ENCODE data around the gene DENND1B. TPM values are rescaled to one million over a fixed set of nuclear protein-coding genes. Genes with fewer than 3 reads are reported as not detected.
"Not testable (repeated sequence)": the region's sequence is repeated elsewhere in the genome, so short reads cannot be mapped to it uniquely, and the experiment has no call there.

The DENND1B gene
- polyA plus RNA-seq, 1 donor (not counting 4 experiments of a cell fraction or from before 2014, with no cell fraction given), result 7.6 TPM

GRCh38 chr1:197763307-197763706 lies 12.0 kb downstream of the DENND1B start:
- Histone ChIP-seq H3K79me2 (ENCODE audit: control insufficient read depth, insufficient read depth, low read length) (peaks cover 2% of the 10 kb centered on the region), H4K20me1 (ENCODE audit: control insufficient read depth, extremely low read depth, insufficient read depth, low read length) (no peaks in the 10 kb centered on the region), H3K9me1 (ENCODE audit: control insufficient read depth, extremely low read depth, insufficient read depth, low read length) (no peaks in the 10 kb centered on the region), H3K4me3 (ENCODE audit: control insufficient read depth in 2 of 3, extremely low read depth in 1 of 3, insufficient read depth in 2 of 3, low read depth in 1 of 3, low read length in 3 of 3) (no peak overlapping the region), H2AFZ (ENCODE audit: control insufficient read depth, low read length) (no peak overlapping the region), H3K27me3 (ENCODE audit: control insufficient read depth, extremely low read depth, insufficient read depth, low read length) (no peaks in the 10 kb centered on the region), H3K27ac (ENCODE audit: control insufficient read depth, insufficient read depth, low read length) (no peak overlapping the region), H3K4me1 (ENCODE audit: control insufficient read depth, extremely low read depth, insufficient read depth, low read length) (peaks cover 7% of the 10 kb centered on the region), H3K9me3 (ENCODE audit: control insufficient read depth, low read depth, low read length) (no peaks in the 10 kb centered on the region), H3K4me2 (ENCODE audit: control insufficient read depth, extremely low read depth, insufficient read depth, low read depth, low read length) (no peak overlapping the region), H3K36me3 (ENCODE audit: control insufficient read depth in 2 of 2, extremely low read depth in 1 of 2, insufficient read depth in 2 of 2, low read length in 2 of 2) (no peaks in the 10 kb centered on the region), H3K9ac (ENCODE audit: control insufficient read depth, extremely low read depth, insufficient read depth, low read length) (no peak overlapping the region)
- FAIRE-seq (no peak), DNase-seq (ENCODE audit: low read depth, low spot score) (no peak)
- dilution Hi-C loops (cut with MboI; ENCODE audit: extremely low pct_ligation_motif_present, low sequenced_read_pairs), result no loop called here
- TF ChIP-seq EZH2 (IDR thresholded peaks at IDR 0.05; ENCODE audit: low read length), result no peak
- TF ChIP-seq CTCF (optimal IDR thresholded peaks at IDR 0.05 in 1 of 3, IDR thresholded peaks at IDR 0.05 in 1 of 3, conservative IDR thresholded peaks at IDR 0.05 in 1 of 3; ENCODE audit: extremely low read depth in 1 of 3, insufficient read depth in 2 of 3, low read length in 3 of 3), result no peak

- Histone ChIP-seq H3K36me3 (ENCODE audit: control insufficient read depth in 2 of 2, extremely low read depth in 1 of 2, insufficient read depth in 2 of 2, low read length in 2 of 2) (no peaks in the 10 kb centered on the region), H3K4me3 (ENCODE audit: control insufficient read depth in 2 of 3, extremely low read depth in 1 of 3, insufficient read depth in 2 of 3, low read depth in 1 of 3, low read length in 3 of 3) (no peak overlapping the region), H3K9me3 (ENCODE audit: control insufficient read depth, low read depth, low read length) (no peaks in the 10 kb centered on the region), H4K20me1 (ENCODE audit: control insufficient read depth, extremely low read depth, insufficient read depth, low read length) (no peaks in the 10 kb centered on the region), H2AFZ (ENCODE audit: control insufficient read depth, low read length) (no peak overlapping the region), H3K9me1 (ENCODE audit: control insufficient read depth, extremely low read depth, insufficient read depth, low read length) (no peaks in the 10 kb centered on the region), H3K9ac (ENCODE audit: control insufficient read depth, extremely low read depth, insufficient read depth, low read length) (no peak overlapping the region), H3K4me2 (ENCODE audit: control insufficient read depth, extremely low read depth, insufficient read depth, low read depth, low read length) (no peak overlapping the region), H3K27me3 (ENCODE audit: control insufficient read depth, extremely low read depth, insufficient read depth, low read length) (no peaks in the 10 kb centered on the region), H3K79me2 (ENCODE audit: control insufficient read depth, insufficient read depth, low read length) (peaks cover 2% of the 10 kb centered on the region), H3K4me1 (ENCODE audit: control insufficient read depth, extremely low read depth, insufficient read depth, low read length) (peaks cover 7% of the 10 kb centered on the region), H3K27ac (ENCODE audit: control insufficient read depth, insufficient read depth, low read length) (no peak overlapping the region)
- DNase-seq (ENCODE audit: low read depth, low spot score) (no peak), FAIRE-seq (no peak)
- dilution Hi-C loops (cut with MboI; ENCODE audit: extremely low pct_ligation_motif_present, low sequenced_read_pairs), result no loop called here
- TF ChIP-seq EZH2 (IDR thresholded peaks at IDR 0.05; ENCODE audit: low read length), result no peak
- TF ChIP-seq CTCF (optimal IDR thresholded peaks at IDR 0.05 in 1 of 3, IDR thresholded peaks at IDR 0.05 in 1 of 3, conservative IDR thresholded peaks at IDR 0.05 in 1 of 3; ENCODE audit: extremely low read depth in 1 of 3, insufficient read depth in 2 of 3, low read length in 3 of 3), result no peak
Observed at GRCh38 chr1:197761654-197762053, 13.6 kb downstream of the DENND1B start.

DNA sequence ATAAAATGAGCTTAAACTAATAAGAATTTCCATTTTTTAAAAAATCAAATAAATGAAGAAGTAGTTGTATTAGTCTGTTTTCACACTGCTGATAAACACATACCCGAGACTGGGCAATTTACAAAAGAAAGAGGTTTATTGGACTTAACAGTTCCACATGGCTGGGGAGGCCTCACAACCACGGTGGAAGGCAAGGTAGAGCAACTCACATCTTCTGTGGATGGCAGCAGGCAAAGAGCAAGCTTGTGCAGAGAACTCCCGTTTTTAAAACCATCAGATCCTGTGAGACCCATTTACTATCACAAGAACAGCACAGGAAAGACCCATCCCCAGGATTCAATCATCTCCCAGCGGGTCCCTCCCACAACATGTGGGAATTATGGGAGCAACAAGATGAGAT lies 19.7 kb downstream of the DENND1B start:
- H3K9ac ChIP-seq (ENCODE audit: control insufficient read depth, extremely low read depth, insufficient read depth, low read length); DNase-seq (ENCODE audit: low read depth, low spot score); H2AFZ ChIP-seq (ENCODE audit: control insufficient read depth, low read length); H4K20me1 ChIP-seq (ENCODE audit: control insufficient read depth, extremely low read depth, insufficient read depth, low read length); H3K27ac ChIP-seq (ENCODE audit: control insufficient read depth, insufficient read depth, low read length); H3K4me1 ChIP-seq (ENCODE audit: control insufficient read depth, extremely low read depth, insufficient read depth, low read length); H3K79me2 ChIP-seq (ENCODE audit: control insufficient read depth, insufficient read depth, low read length); H3K36me3 ChIP-seq (ENCODE audit: control insufficient read depth in 2 of 2, extremely low read depth in 1 of 2, insufficient read depth in 2 of 2, low read length in 2 of 2); H3K4me2 ChIP-seq (ENCODE audit: control insufficient read depth, extremely low read depth, insufficient read depth, low read depth, low read length); FAIRE-seq; H3K27me3 ChIP-seq (ENCODE audit: control insufficient read depth, extremely low read depth, insufficient read depth, low read length); H3K9me1 ChIP-seq (ENCODE audit: control insufficient read depth, extremely low read depth, insufficient read depth, low read length); dilution Hi-C loops (cut with MboI; ENCODE audit: extremely low pct_ligation_motif_present, low sequenced_read_pairs); H3K4me3 ChIP-seq (ENCODE audit: control insufficient read depth in 2 of 3, extremely low read depth in 1 of 3, insufficient read depth in 2 of 3, low read depth in 1 of 3, low read length in 3 of 3); H3K9me3 ChIP-seq (ENCODE audit: control insufficient read depth, low read depth, low read length): not testable (repeated sequence)

DNA sequence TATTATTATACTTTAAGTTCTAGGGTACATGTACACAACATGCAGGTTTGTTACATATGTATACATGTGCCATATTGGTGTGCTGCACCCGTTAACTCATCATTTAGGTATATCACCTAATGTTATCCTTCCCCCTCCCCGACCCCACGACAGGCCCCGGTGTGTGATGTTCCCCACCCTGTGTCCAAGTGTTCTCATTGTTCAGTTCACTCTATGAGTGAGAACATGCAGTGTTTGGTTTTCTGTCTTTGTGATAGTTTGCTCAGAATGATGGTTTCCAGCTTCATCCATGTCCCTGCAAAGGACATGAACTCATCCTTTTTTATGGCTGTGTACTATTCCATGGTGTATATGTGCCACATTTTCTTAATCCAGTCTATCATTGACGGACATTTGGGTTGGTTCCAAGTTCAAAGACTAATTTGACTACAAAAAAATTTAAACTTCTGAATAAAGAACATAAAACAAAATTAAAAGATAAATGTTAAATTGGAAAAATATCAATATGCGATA lies 22.6 kb downstream of the DENND1B start:
- H3K4me1 ChIP-seq (ENCODE audit: control insufficient read depth, extremely low read depth, insufficient read depth, low read length); dilution Hi-C loops (cut with MboI; ENCODE audit: extremely low pct_ligation_motif_present, low sequenced_read_pairs); FAIRE-seq; H3K36me3 ChIP-seq (ENCODE audit: control insufficient read depth in 2 of 2, extremely low read depth in 1 of 2, insufficient read depth in 2 of 2, low read length in 2 of 2); H3K9me3 ChIP-seq (ENCODE audit: control insufficient read depth, low read depth, low read length); H3K27me3 ChIP-seq (ENCODE audit: control insufficient read depth, extremely low read depth, insufficient read depth, low read length); H3K9ac ChIP-seq (ENCODE audit: control insufficient read depth, extremely low read depth, insufficient read depth, low read length); H3K4me2 ChIP-seq (ENCODE audit: control insufficient read depth, extremely low read depth, insufficient read depth, low read depth, low read length); H3K4me3 ChIP-seq (ENCODE audit: control insufficient read depth in 2 of 3, extremely low read depth in 1 of 3, insufficient read depth in 2 of 3, low read depth in 1 of 3, low read length in 3 of 3); H3K79me2 ChIP-seq (ENCODE audit: control insufficient read depth, insufficient read depth, low read length); H3K9me1 ChIP-seq (ENCODE audit: control insufficient read depth, extremely low read depth, insufficient read depth, low read length); H2AFZ ChIP-seq (ENCODE audit: control insufficient read depth, low read length); DNase-seq (ENCODE audit: low read depth, low spot score); H4K20me1 ChIP-seq (ENCODE audit: control insufficient read depth, extremely low read depth, insufficient read depth, low read length); H3K27ac ChIP-seq (ENCODE audit: control insufficient read depth, insufficient read depth, low read length): not testable (repeated sequence)
